ENCODE results near the gene EZR.

- TF ChIP-seq, protein P1, sequence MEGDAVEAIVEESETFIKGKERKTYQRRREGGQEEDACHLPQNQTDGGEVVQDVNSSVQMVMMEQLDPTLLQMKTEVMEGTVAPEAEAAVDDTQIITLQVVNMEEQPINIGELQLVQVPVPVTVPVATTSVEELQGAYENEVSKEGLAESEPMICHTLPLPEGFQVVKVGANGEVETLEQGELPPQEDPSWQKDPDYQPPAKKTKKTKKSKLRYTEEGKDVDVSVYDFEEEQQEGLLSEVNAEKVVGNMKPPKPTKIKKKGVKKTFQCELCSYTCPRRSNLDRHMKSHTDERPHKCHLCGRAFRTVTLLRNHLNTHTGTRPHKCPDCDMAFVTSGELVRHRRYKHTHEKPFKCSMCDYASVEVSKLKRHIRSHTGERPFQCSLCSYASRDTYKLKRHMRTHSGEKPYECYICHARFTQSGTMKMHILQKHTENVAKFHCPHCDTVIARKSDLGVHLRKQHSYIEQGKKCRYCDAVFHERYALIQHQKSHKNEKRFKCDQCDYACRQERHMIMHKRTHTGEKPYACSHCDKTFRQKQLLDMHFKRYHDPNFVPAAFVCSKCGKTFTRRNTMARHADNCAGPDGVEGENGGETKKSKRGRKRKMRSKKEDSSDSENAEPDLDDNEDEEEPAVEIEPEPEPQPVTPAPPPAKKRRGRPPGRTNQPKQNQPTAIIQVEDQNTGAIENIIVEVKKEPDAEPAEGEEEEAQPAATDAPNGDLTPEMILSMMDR (IDR thresholded peaks at IDR 0.05), result no peak
- no peak for TF ChIP-seq POLR2A (IDR thresholded peaks at IDR 0.05)
Measured at GRCh38 chr6:158758451-158758860, 60.7 kb downstream of the EZR start.
